ENCODE data around the gene PDE4D.

The PDE4D gene

DNA sequence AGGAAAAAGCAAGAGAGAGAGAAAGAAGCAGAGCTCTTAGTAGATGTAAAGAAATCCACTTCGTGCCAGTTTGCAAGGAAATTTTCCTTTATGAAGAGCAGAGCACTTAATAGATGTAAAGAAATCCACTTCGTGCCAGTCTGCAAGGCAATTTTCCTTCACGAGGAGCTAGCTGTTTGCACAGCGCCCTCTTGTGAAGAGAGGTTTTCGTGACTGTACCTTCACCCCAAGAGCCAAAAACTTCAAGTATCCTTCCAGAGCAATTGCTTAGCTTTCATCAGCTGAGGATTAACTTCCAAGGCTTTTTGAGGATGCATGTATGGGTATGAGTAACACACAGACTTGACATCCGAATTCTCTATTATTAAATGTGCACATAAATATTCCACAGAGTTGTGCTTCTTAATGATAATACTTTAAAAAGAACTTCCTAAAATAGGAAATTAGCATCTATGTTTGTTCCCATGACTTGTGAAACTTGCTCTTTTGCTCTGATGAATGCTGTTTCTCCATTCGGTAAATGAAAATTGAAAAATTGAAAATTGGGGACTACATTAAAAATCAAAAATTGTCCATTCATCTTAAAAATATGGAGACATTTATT, 525.6 kb downstream of the PDE4D start:
- peak; percentile 1 for DNase-seq (ENCODE audit: low read depth, low spot score)

DNA sequence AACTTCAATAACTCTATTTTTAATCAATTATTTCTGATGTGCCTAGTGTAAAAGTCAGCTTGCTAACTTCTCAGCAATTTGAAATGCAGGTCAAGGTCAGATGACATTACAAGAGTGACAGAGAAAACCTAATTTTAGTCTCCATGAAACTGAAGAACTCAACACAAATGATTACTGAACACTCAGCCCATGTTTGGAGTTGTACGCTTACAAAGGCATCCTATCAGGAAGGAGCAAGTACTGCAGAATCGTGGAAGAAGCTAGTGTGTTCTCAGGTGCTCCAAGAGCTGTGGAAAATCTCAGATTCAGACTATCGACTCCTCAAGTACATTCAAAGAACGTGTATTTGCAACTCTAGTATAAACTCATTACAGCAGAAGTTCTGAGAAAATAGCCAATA, 526.7 kb downstream of the PDE4D start:
- DNase-seq (ENCODE audit: low read depth, low spot score) = no peak

DNA sequence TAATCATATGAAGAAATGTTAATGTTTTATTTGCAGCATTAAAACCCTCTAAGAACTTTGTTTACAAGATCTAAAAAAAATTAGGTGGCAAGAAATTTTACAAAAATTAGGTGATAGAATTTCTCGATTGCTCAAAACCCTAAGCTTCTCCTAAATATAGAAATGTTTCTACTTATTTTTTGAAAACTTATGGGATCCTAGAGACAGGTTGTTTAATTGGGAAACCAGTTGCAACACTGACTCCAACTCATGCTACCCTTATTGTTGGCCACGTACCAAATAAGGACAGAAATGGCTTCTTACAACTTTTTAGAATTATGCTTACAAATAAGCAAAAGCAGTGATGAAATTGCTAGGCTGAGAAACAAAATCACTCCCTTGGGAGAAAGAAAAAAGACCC, 531.1 kb downstream of the PDE4D start:
- no peak for DNase-seq (ENCODE audit: low read depth, low spot score)

DNA sequence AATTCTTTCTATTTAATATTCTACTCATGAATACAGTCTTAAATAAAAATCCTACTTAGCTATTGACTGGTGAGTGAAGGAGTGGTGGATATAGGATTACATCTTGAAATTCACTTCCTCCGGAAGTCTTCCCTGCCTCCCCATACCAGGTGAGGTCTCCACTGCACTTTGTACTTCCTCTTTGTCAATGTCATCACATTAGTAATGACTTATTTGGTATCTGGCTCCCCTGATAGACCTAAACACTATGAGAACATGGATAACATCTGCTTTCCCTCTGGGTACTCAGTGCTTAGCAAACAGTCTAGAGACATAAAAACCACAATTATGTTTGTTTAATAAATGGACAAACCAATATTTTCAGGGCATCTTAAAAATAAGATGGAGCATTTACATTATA, 532.1 kb downstream of the PDE4D start:
- DNase-seq (ENCODE audit: low read depth, low spot score) = no peak

DNA sequence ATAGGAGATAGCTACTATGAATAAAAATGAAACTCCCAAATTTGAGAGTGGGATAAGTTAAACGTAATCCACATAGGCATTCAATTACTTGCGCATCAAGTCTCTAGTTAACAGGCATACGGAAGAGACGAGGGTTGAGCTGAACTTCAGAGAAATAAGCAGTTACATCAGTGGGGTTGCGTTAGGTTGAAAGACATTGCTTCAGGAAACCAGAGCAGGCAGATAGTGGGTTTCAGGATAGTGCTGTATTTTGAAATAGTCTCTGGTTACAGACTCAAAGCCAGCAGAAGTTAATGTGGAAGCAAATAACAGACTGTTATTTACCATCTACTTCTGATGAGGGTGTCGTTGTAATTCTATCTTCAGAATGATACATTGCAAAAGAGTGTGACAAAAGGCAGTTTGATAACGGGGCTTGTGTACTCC, 533.4 kb downstream of the PDE4D start:
- DNase-seq (ENCODE audit: low read depth, low spot score) = no peak

DNA sequence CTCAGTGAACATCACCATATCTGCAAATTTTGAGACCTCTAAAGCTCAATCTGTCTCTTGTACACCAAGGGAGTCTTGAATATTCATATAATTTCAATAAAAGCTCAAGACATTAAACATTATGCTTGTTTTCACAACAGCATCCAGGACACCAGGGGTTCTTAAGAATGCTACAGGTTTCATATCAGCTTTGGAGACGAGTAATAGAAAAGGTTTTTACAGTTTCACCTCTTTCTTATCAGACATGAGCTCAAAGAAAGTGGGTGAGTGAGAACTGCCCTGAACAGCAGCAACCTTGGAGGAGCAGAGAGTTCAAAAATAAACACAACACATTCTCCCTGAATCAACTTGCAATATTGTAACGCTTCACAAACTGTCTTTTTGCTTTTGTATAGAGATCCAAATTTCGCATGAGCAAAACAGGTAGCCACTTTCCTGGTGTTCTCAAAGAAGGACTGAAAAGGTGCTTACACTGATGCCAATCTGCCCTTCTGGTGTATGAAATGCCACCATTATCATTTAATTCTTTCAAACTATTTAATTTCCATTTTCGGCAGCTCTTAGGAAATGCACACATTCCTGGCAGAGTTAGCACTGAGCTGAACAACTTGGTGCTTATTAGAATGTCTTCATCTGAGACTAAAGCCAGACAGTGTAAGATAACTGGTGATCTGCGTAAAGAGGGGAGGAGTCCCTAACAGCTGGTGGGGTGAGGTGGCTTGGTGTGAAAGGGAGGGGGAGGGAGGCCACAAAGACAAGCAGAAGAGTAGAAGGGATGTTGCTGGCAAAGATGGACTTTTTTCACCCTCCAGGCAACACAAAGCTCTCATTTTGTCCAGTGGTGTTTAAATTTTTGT, 535.3 kb downstream of the PDE4D start:
- DNase-seq (ENCODE audit: low read depth, low spot score) = no peak

DNA sequence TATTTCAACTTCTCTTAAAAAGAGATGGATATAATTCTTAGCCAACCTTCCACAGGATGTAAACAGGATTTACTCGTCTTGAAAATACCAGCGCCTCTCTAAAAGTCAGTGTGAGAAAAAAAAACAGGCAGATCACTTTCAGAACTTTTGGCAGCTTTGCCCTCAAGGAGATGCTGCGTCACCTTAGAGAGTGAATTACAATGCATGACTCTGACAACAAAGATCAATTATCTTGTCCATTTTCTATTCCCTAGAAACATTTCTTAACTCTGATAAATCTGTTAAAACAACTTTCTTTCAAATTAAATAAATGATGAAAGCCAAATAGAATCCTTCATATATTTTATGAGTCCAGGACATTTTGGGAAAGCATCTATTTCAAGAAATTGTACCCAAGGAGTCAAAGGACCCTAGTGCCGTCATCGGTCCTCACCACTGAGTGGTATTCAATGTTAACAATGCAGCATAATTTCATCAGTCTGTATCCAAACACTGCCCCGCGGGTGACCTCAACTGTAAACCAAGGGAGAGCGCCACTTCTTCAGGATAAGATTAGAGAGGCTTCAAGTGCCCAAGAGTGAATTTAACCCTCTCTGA, 536.0 kb downstream of the PDE4D start:
- DNase-seq (ENCODE audit: low read depth, low spot score) = no peak

DNA sequence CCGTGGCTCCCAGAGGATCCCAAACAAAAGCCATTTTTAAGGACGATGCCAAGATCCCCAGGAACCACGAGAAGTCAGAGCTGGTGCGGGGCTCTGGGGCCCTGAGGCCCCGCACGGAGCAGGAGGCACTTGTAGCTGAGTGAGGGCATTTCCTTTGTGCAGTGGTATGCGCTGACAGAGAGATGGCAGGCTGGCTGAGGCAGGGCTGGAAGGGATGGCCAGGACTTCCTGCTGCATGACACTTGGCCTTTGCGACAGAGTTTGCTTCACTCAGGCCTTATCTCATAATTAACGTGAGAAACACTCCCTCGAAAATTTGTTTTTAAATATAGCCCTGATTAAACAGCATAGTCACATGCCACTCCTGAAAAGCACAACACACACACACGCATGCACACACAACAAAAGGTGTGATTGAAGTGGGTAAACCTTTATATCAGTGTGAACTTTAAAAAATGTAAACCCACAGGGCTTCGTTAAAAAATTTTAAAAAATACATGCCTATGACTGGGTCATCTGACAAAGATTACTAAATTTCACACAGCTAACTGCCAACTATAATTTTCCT, 536.6 kb downstream of the PDE4D start:
- no peak for DNase-seq (ENCODE audit: low read depth, low spot score)

DNA sequence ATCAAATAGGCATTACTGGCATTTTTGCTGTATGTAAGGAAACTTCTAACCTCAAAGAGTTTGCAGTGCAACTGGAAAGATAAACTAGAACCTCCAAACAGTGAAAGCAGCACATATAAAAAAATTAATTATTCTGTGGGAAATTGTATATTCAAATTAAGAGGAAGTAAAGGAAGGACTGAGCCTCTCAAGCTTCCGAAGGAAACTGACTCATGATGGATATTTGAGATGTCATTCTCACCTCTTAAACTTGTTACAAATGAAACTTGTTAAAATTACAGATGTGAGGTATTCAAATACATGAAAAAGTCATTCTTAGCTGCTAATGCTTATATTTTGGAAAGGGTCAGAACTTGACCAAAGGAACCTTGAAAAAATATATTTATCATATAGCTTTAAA, 538.7 kb downstream of the PDE4D start:
- DNase-seq (ENCODE audit: low read depth, low spot score) = no peak

DNA sequence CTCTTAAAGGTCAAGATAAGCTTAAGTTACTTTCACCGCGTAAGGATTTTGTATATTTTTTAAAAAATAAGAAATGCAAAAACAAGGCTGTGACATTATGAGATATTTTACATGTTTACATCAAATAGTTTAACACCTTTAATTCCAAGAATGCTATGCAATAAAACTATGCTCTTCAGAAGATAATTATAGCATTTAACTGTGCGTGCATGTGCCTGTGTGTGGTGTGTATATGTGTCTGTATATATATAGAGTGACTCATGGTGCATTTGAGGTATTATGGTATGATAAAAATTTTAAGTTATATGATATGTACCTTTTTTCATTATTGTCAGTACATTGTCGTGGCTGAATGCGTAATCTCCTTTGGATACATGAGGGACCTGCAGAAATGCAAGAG, 539.3 kb downstream of the PDE4D start:
- DNase-seq (ENCODE audit: low read depth, low spot score) = no peak

DNA sequence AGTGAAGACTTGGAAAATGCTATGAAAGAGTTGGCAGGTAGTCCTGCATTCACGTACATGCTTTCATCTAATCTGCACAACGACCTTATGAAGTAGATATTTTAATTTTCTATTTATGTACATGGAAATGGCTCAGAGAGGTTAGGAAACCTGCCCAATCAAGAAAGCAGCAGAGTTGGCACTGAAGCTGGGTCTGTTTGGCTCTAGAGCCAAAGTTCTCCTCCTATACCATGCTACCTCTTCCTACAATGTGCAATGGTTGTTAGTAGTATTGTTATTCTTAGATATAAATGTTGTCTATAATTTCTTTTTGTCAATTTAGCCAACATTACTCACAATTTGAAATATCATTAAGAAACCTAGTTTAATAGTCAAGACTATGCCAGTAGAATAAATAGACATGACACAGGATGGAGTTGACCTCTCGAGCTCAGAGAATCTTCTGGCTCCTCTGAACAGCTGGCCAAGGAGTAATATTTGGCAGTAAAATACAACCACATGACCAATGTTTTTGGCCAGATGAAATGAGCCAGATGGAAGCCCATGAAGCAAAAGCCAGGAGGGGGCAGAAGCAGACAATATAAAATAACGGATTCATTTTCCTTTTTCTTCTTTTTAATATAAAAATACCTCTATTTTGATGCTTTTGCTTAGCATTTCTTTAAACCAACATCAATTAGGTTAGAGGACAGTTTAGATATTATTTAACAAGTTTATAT, 542.3 kb downstream of the PDE4D start:
- no peak for DNase-seq (ENCODE audit: low read depth, low spot score)

DNA sequence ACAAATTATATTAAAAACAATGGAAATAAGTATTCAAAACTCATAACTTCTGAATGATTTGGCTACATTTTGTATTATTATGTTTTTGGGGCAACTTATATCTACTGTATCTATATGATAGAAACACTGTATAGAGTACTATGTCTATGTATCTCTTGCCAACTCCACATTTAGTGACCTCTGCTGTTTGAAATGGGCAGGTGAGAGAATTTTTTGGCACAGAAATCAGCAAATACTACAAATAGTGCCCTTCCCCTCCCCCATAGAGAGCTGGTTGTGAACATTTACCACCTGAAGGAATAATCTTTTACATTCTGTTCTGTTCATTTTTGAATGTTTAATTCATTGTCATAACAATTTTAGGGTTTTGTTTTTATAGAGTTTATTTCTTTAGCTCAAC, 545.3 kb downstream of the PDE4D start:
- no peak for DNase-seq (ENCODE audit: low read depth, low spot score)

DNA sequence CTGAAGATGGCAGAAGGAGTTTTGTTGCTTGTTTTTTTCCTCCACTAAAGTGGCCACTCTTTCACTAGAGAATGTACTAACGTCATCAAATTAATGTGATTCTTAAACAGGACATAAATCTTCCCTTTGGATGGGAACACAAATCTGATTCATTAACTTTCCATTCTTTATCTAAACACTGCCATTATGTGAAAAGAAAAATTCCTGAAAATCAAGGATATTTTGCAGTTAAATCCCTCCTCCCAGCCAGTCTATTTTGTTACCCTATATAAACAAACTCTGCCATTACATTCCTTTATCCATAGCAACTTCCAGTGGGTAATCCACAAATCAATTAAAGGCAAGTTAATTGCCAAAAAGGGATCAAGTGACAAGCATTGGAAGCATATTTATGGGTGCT, 546.5 kb downstream of the PDE4D start:
- DNase-seq (ENCODE audit: low read depth, low spot score) = no peak

DNA sequence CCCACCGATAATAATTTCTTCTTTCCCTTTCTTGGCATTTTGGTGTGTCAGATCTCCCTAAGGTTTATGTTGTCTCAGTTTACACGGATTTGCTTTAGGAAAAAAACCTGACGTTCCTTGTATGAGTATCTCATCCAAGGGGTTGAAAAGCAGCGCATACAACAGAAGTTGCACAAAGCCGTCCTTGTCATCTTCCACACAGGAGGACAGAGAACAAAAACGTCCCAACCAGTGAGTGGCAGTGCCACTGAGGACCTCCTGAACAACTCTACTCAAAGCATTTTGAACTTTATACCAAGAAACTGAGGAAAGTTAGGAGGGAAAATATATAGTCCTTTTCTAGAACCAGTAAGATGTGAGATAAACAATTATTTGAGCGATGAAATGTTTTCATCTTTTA, 547.0 kb downstream of the PDE4D start:
- no peak for DNase-seq (ENCODE audit: low read depth, low spot score)

DNA sequence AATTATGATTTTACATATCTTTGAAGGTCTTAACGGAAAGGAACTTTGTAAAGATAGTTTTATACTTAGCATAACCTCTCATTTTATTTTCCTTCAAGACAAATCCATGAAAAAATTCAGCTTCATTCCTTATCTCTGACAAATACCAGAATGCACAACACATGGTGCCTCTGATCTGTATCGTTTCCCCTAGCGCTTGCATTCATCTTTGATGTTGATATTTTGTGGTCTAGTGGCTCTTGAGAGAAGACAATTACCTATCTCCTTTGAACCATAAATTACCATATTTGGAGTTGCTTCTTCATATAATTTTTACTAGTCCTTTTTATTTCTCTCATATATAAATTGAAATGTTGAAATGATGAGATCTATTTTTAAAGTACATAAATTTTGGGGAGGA, 551.3 kb downstream of the PDE4D start:
- no peak for DNase-seq (ENCODE audit: low read depth, low spot score)

DNA sequence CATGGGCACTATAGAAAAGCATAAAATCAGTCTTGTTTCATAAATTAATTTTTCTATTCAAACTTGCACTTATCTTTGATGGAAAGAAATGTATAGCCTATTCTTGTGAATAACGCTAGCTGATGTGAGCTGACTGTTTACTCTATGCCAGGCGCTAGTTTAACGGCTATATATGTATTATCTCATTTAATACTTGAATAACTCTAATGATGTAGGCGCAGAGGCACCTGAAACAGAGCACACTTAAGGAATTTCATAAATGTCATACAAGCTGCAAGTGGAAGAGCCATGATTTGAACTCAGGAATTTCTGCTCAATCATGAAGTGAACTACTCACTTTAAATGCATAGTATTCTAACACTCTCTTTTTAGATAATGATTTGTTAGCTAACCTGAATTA, 551.8 kb downstream of the PDE4D start:
- DNase-seq (ENCODE audit: low read depth, low spot score) = no peak

DNA sequence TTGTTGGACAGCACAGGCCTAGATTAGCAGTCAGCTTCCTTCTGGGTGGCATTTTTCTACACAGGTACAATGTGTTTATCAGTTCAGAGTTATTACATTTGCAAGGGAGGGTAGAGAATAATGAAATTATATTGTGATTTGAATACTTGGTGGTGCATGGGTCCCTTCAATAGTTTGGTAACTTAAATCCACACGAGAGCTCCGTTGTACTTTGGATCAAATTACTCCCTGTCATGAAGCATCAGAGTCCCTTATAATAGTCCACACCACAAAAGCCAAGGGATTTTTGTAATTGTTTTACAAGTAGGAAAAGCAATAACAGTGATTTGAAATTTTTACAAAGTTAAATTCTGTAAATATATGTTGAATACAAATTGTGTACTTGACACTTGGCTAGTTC, 552.4 kb downstream of the PDE4D start:
- no peak for DNase-seq (ENCODE audit: low read depth, low spot score)

DNA sequence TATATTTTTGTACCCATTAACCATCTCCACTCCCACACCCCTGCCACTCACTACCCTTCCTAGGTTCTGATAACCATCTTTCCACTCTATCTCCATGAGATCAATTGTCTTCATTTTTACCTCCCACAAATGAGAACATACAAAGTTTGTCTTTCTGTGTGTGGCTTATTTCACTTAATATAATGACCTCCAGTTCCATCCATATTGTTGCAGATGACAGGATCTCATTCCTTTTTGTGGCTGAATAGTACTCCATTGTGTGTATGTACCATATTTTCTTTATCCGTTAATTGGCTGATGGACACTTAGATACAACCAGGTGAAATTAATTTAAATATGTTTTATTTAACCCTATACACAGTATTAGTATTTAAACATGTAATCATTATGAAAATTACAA, 552.9 kb downstream of the PDE4D start:
- DNase-seq (ENCODE audit: low read depth, low spot score) = no peak

DNA sequence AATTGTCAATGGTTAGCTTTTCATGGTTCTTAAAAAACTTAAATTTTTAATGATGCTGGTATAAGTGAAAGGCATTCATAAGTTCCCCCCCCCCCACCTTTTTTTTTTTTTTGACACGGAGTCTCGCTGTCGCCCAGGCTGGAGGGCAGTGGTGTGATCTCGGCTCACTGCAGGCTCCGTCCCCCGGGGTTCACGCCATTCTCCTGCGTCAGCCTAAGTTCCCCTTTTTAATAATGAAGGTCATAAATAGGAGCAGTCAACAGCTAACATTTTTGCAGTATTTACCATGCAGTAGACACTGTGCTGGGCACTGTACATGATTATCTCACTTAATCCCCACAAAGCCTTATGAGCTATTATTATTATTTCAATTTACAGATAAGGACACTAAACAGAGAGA, 556.3 kb downstream of the PDE4D start:
- DNase-seq (ENCODE audit: low read depth, low spot score) = no peak

DNA sequence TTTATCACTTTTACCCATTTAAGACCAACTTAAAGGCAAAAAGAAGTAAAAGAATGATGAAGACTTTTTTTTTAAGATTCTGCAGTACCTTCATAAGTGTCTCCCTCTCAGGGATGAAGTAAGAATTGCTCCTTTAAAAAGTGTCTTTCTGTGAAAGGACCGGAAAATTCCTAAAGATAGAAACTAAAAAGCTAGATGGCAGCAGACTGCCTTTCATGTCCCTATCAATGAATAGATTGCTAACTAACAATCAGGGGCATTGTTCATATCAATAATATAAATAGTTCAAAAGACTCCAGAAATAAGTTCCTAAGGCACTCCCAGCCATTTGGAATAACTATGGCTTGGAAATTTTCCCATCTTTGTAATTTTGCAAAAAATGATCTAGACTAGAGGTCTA, 558.0 kb downstream of the PDE4D start:
- DNase-seq (ENCODE audit: low read depth, low spot score) = no peak

DNA sequence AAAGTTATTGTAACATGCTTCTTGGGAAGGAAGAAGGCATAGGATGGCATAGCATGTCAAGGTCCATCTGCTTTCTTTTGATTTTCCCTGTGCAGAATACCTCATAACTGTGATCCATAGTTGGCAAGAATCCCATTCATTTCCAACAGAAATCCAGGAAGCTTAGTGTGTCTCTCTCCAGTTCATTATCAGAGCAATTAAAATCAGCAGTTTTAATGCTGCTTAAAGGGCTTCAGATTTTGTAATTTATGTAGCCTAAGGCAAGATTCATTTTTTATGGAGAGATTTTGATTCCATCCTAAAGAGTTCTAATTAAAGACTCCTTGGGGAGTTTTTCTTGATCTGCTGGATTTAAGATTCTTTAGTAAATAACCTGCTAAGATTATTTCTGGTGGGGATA, 560.1 kb downstream of the PDE4D start:
- no peak for DNase-seq (ENCODE audit: low read depth, low spot score)
